ENCODE measurements around the gene DOK4. TPM values are rescaled to one million over a fixed set of nuclear protein-coding genes. Genes with fewer than 3 reads are reported as not detected.

DOK4 gene
- total and polyA plus RNA-seq, 3 donors from 2014 or later: 15.5 to 32.9 (median 25.3) TPM

- TF ChIP-seq POLR2A (IDR thresholded peaks at IDR 0.05) (no peak), CTCF (IDR thresholded peaks at IDR 0.05) (no peak)
- Histone ChIP-seq H3K9me3 (no peaks in the 10 kb centered on the region), H3K27ac (no peak overlapping the region), H3K4me1 (peaks cover 6% of the 10 kb centered on the region), H3K36me3 (ENCODE audit: low read depth, missing control alignments) (no peaks in the 10 kb centered on the region), H3K27me3 (no peaks in the 10 kb centered on the region), H3K4me3 (no peak overlapping the region)
- DNase-seq: no peak
- 77 to 98% methylated on average over 2 of the region's 2 CpGs for WGBS, 2 donors
- intact Hi-C loops (cut with DNase I; ENCODE audit: low total_unique reads): no loop called here
These were observed 21.8 kb downstream of the DOK4 start for GRCh38 chr16:57464523-57464922.

GRCh38 chr16:57462978-57463362 is 23.3 kb downstream of the DOK4 start:
- TF ChIP-seq POLR2A (IDR thresholded peaks at IDR 0.05): no peak
- TF ChIP-seq CTCF (IDR thresholded peaks at IDR 0.05): no peak
- intact Hi-C loops (cut with DNase I; ENCODE audit: low total_unique reads): no loop called here
- H3K4me1 ChIP-seq: peaks cover 6% of the 10 kb centered on the region
- peak overlapping the region; percentile 81 to 90 for H3K4me3 ChIP-seq
- 0 to 1% methylated on average over 16 of the region's 16 CpGs for WGBS, 2 donors
- peak overlapping the region; percentile 57 to 81 for H3K27ac ChIP-seq
- no peak for DNase-seq
- no peaks in the 10 kb centered on the region for H3K27me3 ChIP-seq
- no peaks in the 10 kb centered on the region for H3K9me3 ChIP-seq
- no peaks in the 10 kb centered on the region for H3K36me3 ChIP-seq (ENCODE audit: low read depth, missing control alignments)

- H3K4me1 ChIP-seq: peaks cover 6% of the 10 kb centered on the region
- H3K4me3 ChIP-seq: peak within 1 kb of the TSS; percentile 81 to 90
- no peaks in the 10 kb centered on the region for H3K36me3 ChIP-seq (ENCODE audit: low read depth, missing control alignments)
- TF ChIP-seq POLR2A (IDR thresholded peaks at IDR 0.05): peak; percentile 53
- TF ChIP-seq CTCF (IDR thresholded peaks at IDR 0.05): peak; percentile 93 to 98 (median 95)
- 0 to 1% methylated on average over 9 to 45 of the region's 47 CpGs for WGBS, 2 donors
- DNase-seq: peak; percentile 93
- H3K27ac ChIP-seq: peak within 1 kb of the TSS; percentile 57 to 81
- no peaks in the 10 kb centered on the region for H3K9me3 ChIP-seq
- H3K27me3 ChIP-seq: no peaks in the 10 kb centered on the region
- intact Hi-C loops (cut with DNase I; ENCODE audit: low total_unique reads): no loop called here
These were observed 23.9 kb downstream of the DOK4 start, which contains the start of gene POLR2C for GRCh38 chr16:57462209-57462977. Gene POLR2C (plus strand): TSS chr16:57462679. CDS start chr16:57462725, 46 bp downstream.

GRCh38 chr16:57452021-57452420 is 34.3 kb downstream of the DOK4 start:
- Histone ChIP-seq H3K4me3 (no peak overlapping the region), H3K9me3 (no peaks in the 10 kb centered on the region), H3K36me3 (ENCODE audit: low read depth, missing control alignments) (no peaks in the 10 kb centered on the region), H3K27me3 (no peaks in the 10 kb centered on the region), H3K27ac (no peak overlapping the region), H3K4me1 (no peaks in the 10 kb centered on the region)
- intact Hi-C loops (cut with DNase I; ENCODE audit: low total_unique reads): no loop called here
- 95 to 98% methylated on average over 9 to 10 of the region's 10 CpGs for WGBS, 2 donors
- no peak for DNase-seq
- TF ChIP-seq POLR2A (IDR thresholded peaks at IDR 0.05): no peak
- TF ChIP-seq CTCF (IDR thresholded peaks at IDR 0.05): no peak

Measured in testis (tissue), 3 donors.